DMS114 treated with DMSO at 0.1 percent for 48 hours (cell line): ENCODE data around the gene YJEFN3.

Source experiments
- DNase-seq: peaks from one replicate; lab custom pipeline; 2025; ENCODE audit not compliant: unreplicated experiment; lab: John Stamatoyannopoulos, UW

YJEFN3 gene

GRCh38 chr19:19537075-19538048 lies 8.7 kb downstream of the YJEFN3 start:
- no peak for DNase-seq

GRCh38 chr19:19538061-19538784 lies 9.5 kb downstream of the YJEFN3 start, which contains the start of gene CILP2:
Gene CILP2, plus strand, starts transcription at chr19:19538265. Its CDS starts 85 bp downstream, at chr19:19538350.
- peak; percentile 28 for DNase-seq

- DNase-seq: no peak
Measured at GRCh38 chr19:19538785-19539166, 10.1 kb downstream of the YJEFN3 start.

DNA sequence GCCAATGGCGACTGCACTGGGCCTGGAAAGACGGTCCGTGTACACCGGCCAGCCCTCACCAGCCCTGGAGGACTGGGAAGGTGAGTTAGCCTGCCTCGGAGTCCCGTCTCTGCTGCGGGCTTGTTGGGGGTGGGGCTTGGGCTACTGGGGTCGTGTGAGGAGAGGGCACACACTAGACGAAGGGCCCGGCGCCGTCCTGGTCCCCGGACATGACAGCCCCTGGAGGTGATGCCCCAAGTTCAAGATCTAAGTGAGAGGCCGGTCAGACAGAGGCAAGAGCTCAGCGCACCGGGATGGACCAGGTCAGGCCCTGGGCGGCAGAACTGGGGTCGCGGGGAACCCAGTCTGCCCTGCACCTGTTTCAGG lies 11.0 kb downstream of the YJEFN3 start:
- DNase-seq: no peak

DNA sequence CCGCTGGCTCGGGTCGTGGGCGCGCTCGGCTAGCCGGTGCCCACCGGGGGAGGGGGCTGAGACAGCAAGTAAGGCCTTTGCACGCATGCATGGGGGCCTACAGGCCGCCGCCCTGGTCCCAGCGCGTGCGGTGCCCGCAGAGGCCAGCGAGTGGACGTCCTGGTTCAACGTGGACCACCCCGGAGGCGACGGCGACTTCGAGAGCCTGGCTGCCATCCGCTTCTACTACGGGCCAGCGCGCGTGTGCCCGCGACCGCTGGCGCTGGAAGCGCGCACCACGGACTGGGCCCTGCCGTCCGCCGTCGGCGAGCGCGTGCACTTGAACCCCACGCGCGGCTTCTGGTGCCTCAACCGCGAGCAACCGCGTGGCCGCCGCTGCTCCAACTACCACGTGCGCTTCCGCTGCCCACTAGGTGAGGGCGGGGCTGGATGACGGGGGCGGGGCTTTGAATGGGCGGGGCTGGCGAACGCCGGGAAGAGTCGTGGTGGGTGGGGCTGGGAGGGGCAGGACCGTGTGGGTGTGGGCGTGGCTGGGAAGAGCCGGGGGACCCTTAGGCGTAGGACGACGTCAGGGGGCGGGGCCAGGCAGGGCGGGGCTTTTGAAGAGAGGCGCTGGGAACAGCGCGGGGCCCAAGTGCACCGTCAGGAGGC lies 11.5 kb downstream of the YJEFN3 start:
- no peak for DNase-seq

- DNase-seq: no peak
Measured at GRCh38 chr19:19540715-19541515, 12.2 kb downstream of the YJEFN3 start.

GRCh38 chr19:19541616-19542015 lies 12.9 kb downstream of the YJEFN3 start:
- DNase-seq: no peak

DNA sequence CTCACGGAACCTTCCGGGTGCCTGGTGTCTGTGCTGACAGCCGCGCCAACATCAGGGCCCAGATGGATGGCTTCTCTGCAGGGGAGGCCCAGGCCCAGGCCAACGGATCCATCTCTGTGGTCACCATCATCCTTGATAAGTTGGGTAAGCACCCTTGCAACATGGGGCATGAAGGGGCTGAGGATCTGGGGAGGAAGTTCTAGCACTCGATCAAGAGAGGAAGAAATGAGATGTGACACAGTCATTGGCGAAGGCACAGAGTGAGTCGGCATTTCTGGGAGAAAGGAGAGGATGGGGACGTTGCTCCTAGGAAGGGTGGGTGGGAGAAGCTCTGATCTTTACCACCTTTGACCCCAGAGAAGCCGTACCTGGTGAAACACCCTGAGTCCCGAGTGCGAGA lies 13.8 kb downstream of the YJEFN3 start:
- DNase-seq: no peak

- DNase-seq: no peak
Measured at GRCh38 chr19:19543101-19543500, 14.4 kb downstream of the YJEFN3 start.

GRCh38 chr19:19543640-19544039 lies 14.9 kb downstream of the YJEFN3 start:
- DNase-seq: no peak

- DNase-seq: no peak
Measured at GRCh38 chr19:19544257-19544953, 15.7 kb downstream of the YJEFN3 start.

DNA sequence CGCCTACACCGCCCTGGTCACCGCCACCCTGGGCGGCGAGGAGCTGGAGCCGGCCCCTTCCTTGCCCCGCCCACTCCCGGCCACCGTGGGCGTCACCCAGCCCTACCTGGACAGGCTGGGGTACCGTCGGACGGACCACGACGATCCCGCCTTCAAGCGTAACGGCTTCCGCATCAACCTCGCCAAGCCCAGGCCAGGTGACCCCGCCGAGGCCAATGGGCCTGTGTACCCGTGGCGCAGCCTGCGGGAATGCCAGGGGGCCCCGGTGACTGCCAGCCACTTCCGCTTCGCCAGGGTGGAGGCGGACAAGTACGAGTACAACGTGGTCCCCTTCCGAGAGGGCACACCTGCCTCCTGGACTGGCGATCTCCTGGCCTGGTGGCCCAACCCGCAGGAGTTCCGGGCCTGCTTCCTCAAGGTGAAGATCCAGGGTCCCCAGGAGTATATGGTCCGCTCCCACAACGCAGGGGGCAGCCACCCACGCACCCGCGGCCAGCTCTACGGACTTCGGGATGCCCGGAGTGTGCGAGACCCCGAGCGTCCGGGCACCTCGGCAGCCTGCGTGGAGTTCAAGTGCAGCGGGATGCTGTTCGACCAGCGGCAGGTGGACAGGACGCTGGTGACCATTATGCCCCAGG lies 16.4 kb downstream of the YJEFN3 start:
- DNase-seq: no peak

GRCh38 chr19:19545707-19546106 lies 17.0 kb downstream of the YJEFN3 start:
- DNase-seq: no peak

DNA sequence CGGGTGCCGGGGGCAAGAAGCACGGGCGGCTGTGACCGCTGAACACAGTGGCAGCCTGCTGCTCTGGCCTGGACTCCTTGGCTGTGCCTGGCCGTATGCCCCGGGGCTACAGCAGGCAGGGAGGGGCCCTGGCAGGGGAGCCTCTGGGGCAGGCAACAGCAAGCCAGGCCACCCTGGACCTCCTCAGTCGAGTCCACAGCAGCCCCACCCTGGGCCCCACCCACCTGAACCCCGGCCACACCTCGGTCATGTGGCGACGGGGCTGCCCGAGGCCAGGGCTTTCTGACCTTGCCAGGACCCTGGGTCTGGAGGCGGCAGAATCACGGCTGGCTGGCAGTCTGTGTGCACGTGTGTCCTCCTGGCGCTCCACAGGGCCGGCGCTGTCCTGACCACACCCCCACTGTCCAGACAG lies 18.0 kb downstream of the YJEFN3 start:
- no peak for DNase-seq

- DNase-seq: no peak
Measured at GRCh38 chr19:19547674-19548336, 19.1 kb downstream of the YJEFN3 start.

DNA sequence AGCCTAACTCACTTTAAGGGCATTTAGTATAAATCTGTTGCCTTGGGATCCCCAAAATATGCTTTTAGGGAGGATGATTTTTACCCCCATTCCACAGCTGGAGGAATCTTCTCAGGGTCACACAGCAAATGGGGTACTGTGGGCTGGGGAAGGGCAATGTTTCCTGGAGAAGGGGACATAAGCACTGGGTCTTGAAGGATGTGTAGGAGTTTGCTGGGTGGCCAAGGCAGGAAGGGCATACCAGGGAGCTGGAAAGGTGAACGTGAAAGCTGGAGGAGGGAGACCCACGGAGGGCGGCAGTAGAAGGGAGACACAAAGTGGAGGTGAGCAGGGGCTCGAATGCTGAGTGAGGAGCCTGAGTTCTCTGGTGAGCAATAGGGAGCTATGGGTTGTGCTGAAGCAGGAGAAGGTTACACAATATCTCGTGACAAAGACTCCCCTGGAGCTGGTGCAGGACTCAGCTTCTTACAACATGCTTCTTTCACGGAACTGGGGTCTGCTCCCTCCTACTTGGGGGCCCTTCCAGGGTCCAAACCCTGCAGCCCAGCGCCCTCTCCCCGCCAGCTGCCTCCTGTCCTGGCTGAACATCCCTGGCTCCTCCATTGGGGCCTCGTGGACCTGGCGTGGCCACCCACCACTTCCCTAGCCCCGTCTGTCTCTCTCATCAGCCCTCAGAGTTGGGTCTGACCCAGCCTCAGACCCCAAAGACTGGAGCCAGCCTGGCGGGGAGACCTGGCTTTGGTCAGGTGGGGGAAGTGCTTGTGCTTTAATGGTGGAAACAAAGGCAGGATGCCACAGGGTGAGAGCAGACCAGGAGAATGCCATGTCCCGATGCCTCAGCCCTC lies 20.4 kb downstream of the YJEFN3 start:
- no peak for DNase-seq

- no peak for DNase-seq
Measured at GRCh38 chr19:19549804-19550464, 21.2 kb downstream of the YJEFN3 start.

DNA sequence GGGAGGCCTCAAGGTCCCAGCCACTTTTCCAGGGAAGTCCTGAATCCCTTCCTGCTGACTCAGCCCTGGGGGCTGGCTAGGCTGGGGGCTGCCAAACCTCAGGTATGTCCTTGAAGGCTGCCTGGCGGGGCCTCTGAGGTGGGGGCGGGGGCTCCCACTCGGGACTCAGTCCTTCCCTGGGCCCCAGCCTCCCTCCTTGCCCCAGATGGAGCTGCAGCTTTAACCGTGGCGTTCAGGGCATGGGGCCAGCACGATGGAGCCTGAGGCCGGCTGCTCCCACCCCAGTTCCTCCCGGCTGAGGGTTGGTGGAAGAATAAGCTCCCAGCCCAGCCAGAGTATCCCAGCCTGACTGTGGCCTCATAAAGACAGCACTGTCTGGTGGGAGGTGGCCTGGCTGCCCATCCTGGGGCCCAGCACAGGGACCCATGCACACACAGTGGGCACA lies 21.8 kb downstream of the YJEFN3 start:
- DNase-seq: no peak
